ENCODE measurements around the gene ADAMTSL1. TPM values are rescaled to one million over a fixed set of nuclear protein-coding genes. Genes with fewer than 3 reads are reported as not detected.

Gene ADAMTSL1
- total and polyA plus RNA-seq, 9 of the 15 experiments (the other 6 are each of a cell fraction or from before 2014, with no cell fraction given), result 0.01 TPM; not detected in 8

DNA sequence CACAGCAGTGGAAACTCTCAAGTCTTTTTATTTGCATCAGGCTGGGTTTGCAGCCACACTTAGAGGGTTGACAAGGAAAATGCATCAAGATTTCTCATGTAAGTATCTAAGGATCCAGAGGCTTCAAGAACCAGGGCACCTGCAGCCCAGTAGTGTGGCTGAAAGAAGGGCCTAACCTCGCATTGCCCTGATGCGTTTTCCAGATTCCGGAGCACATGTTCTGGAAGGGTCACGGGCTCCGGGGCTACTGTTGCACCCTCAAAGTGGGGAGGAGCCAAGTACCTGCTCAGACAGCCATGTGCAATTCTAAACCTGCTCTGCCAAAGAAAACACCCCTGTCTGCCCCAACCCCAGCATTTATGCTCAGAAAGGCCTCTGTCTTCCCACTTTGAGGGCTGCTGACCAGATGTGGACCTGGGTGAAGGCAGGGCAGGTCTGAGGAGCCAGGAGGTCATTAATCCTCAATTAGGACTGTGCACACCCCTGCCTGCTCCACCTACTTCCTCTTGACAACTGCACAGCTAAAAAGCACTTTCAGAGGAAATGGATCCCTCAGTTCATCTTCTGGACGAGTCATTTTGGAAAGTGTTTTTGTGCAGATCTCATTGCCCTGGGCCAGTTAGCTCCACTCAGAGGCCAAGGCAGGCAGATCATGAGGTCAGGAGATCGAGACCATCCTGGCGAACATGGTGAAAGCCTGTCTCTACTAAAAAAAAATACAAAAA lies 448.4 kb downstream of the ADAMTSL1 start:
- no peak for FAIRE-seq
- TF ChIP-seq, protein P1, sequence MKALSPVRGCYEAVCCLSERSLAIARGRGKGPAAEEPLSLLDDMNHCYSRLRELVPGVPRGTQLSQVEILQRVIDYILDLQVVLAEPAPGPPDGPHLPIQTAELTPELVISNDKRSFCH (CRISPR knock-in tag; IDR thresholded peaks at IDR 0.05), result no peak
- TF ChIP-seq, protein P1 (tag; IDR thresholded peaks at IDR 0.05), result no peak
- TF ChIP-seq, protein P2, sequence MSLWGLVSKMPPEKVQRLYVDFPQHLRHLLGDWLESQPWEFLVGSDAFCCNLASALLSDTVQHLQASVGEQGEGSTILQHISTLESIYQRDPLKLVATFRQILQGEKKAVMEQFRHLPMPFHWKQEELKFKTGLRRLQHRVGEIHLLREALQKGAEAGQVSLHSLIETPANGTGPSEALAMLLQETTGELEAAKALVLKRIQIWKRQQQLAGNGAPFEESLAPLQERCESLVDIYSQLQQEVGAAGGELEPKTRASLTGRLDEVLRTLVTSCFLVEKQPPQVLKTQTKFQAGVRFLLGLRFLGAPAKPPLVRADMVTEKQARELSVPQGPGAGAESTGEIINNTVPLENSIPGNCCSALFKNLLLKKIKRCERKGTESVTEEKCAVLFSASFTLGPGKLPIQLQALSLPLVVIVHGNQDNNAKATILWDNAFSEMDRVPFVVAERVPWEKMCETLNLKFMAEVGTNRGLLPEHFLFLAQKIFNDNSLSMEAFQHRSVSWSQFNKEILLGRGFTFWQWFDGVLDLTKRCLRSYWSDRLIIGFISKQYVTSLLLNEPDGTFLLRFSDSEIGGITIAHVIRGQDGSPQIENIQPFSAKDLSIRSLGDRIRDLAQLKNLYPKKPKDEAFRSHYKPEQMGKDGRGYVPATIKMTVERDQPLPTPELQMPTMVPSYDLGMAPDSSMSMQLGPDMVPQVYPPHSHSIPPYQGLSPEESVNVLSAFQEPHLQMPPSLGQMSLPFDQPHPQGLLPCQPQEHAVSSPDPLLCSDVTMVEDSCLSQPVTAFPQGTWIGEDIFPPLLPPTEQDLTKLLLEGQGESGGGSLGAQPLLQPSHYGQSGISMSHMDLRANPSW (CRISPR knock-in tag; IDR thresholded peaks at IDR 0.05), result no peak
- TF ChIP-seq POLR2B (IDR thresholded peaks at IDR 0.05; ENCODE audit: low read depth, partially characterized antibody) (no peak), NR4A1 (CRISPR knock-in tag; IDR thresholded peaks at IDR 0.05) (no peak), NR4A1 (tag; IDR thresholded peaks at IDR 0.05) (no peak), ZNF239 (CRISPR knock-in tag; IDR thresholded peaks at IDR 0.05) (no peak), RBM34 (IDR thresholded peaks at IDR 0.05; ENCODE audit: borderline replicate concordance, insufficient read depth, low read length) (no peak), PTRF (tag; IDR thresholded peaks at IDR 0.05) (no peak), BRD4 (IDR thresholded peaks at IDR 0.05) (no peak), HMG20B (CRISPR knock-in tag; IDR thresholded peaks at IDR 0.05) (no peak)
- TF ChIP-seq, protein P3, sequence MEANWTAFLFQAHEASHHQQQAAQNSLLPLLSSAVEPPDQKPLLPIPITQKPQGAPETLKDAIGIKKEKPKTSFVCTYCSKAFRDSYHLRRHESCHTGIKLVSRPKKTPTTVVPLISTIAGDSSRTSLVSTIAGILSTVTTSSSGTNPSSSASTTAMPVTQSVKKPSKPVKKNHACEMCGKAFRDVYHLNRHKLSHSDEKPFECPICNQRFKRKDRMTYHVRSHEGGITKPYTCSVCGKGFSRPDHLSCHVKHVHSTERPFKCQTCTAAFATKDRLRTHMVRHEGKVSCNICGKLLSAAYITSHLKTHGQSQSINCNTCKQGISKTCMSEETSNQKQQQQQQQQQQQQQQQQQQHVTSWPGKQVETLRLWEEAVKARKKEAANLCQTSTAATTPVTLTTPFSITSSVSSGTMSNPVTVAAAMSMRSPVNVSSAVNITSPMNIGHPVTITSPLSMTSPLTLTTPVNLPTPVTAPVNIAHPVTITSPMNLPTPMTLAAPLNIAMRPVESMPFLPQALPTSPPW (CRISPR knock-in tag; IDR thresholded peaks at IDR 0.05), result no peak
- TF ChIP-seq, protein P4, sequence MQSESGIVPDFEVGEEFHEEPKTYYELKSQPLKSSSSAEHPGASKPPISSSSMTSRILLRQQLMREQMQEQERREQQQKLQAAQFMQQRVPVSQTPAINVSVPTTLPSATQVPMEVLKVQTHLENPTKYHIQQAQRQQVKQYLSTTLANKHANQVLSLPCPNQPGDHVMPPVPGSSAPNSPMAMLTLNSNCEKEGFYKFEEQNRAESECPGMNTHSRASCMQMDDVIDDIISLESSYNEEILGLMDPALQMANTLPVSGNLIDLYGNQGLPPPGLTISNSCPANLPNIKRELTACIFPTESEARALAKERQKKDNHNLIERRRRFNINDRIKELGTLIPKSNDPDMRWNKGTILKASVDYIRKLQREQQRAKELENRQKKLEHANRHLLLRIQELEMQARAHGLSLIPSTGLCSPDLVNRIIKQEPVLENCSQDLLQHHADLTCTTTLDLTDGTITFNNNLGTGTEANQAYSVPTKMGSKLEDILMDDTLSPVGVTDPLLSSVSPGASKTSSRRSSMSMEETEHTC (IDR thresholded peaks at IDR 0.05), result no peak
- TF ChIP-seq, protein P5, sequence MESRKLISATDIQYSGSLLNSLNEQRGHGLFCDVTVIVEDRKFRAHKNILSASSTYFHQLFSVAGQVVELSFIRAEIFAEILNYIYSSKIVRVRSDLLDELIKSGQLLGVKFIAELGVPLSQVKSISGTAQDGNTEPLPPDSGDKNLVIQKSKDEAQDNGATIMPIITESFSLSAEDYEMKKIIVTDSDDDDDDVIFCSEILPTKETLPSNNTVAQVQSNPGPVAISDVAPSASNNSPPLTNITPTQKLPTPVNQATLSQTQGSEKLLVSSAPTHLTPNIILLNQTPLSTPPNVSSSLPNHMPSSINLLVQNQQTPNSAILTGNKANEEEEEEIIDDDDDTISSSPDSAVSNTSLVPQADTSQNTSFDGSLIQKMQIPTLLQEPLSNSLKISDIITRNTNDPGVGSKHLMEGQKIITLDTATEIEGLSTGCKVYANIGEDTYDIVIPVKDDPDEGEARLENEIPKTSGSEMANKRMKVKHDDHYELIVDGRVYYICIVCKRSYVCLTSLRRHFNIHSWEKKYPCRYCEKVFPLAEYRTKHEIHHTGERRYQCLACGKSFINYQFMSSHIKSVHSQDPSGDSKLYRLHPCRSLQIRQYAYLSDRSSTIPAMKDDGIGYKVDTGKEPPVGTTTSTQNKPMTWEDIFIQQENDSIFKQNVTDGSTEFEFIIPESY (CRISPR knock-in tag; IDR thresholded peaks at IDR 0.05), result no peak

More for the DNA sequence above, 448.4 kb downstream of the ADAMTSL1 start:
- intact Hi-C loops (cut with micrococcal nuclease), result no loop called here
- no TSS peak for BruUV-seq (replicated peaks)
- no peaks in the 10 kb centered on the region for H3K9me3 ChIP-seq (replicated peaks; ENCODE audit: control insufficient read depth, insufficient read depth, low read depth, low read length)
- no peak overlapping the region for H3K27ac ChIP-seq (ENCODE audit: extremely low read depth, low read depth, low read length)
- no peak overlapping the region for H2AFZ ChIP-seq (ENCODE audit: low read depth, low read length)
- ATAC-seq (no peak), DNase-seq (ENCODE audit: extremely low read depth in 1 of 4, low spot score in 3 of 4) (no peak)
- no peak overlapping the region for H3K4me3 ChIP-seq
- no peaks in the 10 kb centered on the region for H3K79me2 ChIP-seq (ENCODE audit: control insufficient read depth, insufficient read depth, low read length)
- no peak overlapping the region for H3K4me2 ChIP-seq (ENCODE audit: insufficient read depth, low read length)
- in situ Hi-C loops (cut with MboI), result no loop called here
- no peaks in the 10 kb centered on the region for H3K27me3 ChIP-seq (ENCODE audit: control insufficient read depth in 2 of 2, insufficient read depth in 2 of 2, low read length in 2 of 2)
- no peaks in the 10 kb centered on the region for H3K9me1 ChIP-seq (ENCODE audit: control insufficient read depth, insufficient read depth, low read length)
- CTCF ChIA-PET (ENCODE audit: low intra/inter-chr PET ratio), result no interaction called here
- H4K20me1 ChIP-seq (replicated peaks; ENCODE audit: control insufficient read depth, insufficient read depth, low read length), result no peaks in the 10 kb centered on the region
- H3K4me1 ChIP-seq (replicated peaks in 1 of 2; ENCODE audit: control insufficient read depth in 2 of 2, insufficient read depth in 2 of 2, low read length in 2 of 2), result no peaks in the 10 kb centered on the region
- POLR2A ChIA-PET, result no interaction called here
- H3K9ac ChIP-seq (ENCODE audit: insufficient read depth in 1 of 2, low read depth in 2 of 2, low read length in 2 of 2), result no peak overlapping the region
- 0% methylated on average over 8 of the region's 8 CpGs for WGBS (ENCODE audit: insufficient coverage, low coverage, missing lambda C conversion rate)
- H3K36me3 ChIP-seq (ENCODE audit: control insufficient read depth, insufficient read depth, low read length), result no peaks in the 10 kb centered on the region

All from K562 (cell line).